ENCODE measurements around the gene SERPINE2.

Gene SERPINE2

GRCh38 chr2:224072541-224073188 lies 33.6 kb upstream of the SERPINE2 start:
- DNase-seq, result no peak
- no peaks in the 10 kb centered on the region for H3K27me3 ChIP-seq (replicated peaks)
- in situ Hi-C loops (cut with HindIII; ENCODE audit: low pct_ligation_motif_present, low sequenced_read_pairs), result no loop called here

GRCh38 chr2:224069172-224069571 lies 30.1 kb upstream of the SERPINE2 start:
- no peaks in the 10 kb centered on the region for H3K36me3 ChIP-seq (replicated peaks)
- DNase-seq, result no peak
- in situ Hi-C loops (cut with HindIII; ENCODE audit: low pct_ligation_motif_present, low sequenced_read_pairs), result no loop called here
- H3K27me3 ChIP-seq (replicated peaks), result no peaks in the 10 kb centered on the region
- no peak overlapping the region for H3K4me3 ChIP-seq (ENCODE audit: low read depth, low read length)
- no peak for TF ChIP-seq CTCF (IDR thresholded peaks at IDR 0.05; ENCODE audit: low read depth, low read length, missing control alignments)
- no peak overlapping the region for H3K27ac ChIP-seq

More at GRCh38 chr2:224072541-224073188, 33.6 kb upstream of the SERPINE2 start:
- TF ChIP-seq CTCF (IDR thresholded peaks at IDR 0.05; ENCODE audit: low read depth, low read length, missing control alignments), result peak; percentile 3
- Histone ChIP-seq H3K27ac (no peak overlapping the region), H3K36me3 (replicated peaks) (no peaks in the 10 kb centered on the region), H3K4me3 (ENCODE audit: low read depth, low read length) (no peak overlapping the region)

- in situ Hi-C loops (cut with HindIII; ENCODE audit: low pct_ligation_motif_present, low sequenced_read_pairs), result no loop called here
- H3K27me3 ChIP-seq (replicated peaks), result no peaks in the 10 kb centered on the region
- H3K36me3 ChIP-seq (replicated peaks), result no peaks in the 10 kb centered on the region
- no peak overlapping the region for H3K27ac ChIP-seq
- no peak overlapping the region for H3K4me3 ChIP-seq (ENCODE audit: low read depth, low read length)
- no peak for DNase-seq
- TF ChIP-seq CTCF (IDR thresholded peaks at IDR 0.05; ENCODE audit: low read depth, low read length, missing control alignments), result no peak
Measured at GRCh38 chr2:224063298-224063648, 24.2 kb upstream of the SERPINE2 start.

GRCh38 chr2:224062481-224063297 lies 23.6 kb upstream of the SERPINE2 start:
- DNase-seq, result no peak
- Histone ChIP-seq H3K27ac (no peak overlapping the region), H3K27me3 (replicated peaks) (no peaks in the 10 kb centered on the region), H3K4me3 (ENCODE audit: low read depth, low read length) (no peak overlapping the region), H3K36me3 (replicated peaks) (no peaks in the 10 kb centered on the region)
- in situ Hi-C loops (cut with HindIII; ENCODE audit: low pct_ligation_motif_present, low sequenced_read_pairs), result no loop called here
- no peak for TF ChIP-seq CTCF (IDR thresholded peaks at IDR 0.05; ENCODE audit: low read depth, low read length, missing control alignments)

- H3K27me3 ChIP-seq (replicated peaks), result no peaks in the 10 kb centered on the region
- in situ Hi-C loops (cut with HindIII; ENCODE audit: low pct_ligation_motif_present, low sequenced_read_pairs), result no loop called here
- TF ChIP-seq CTCF (IDR thresholded peaks at IDR 0.05; ENCODE audit: low read depth, low read length, missing control alignments), result no peak
- no peak for DNase-seq
- H3K27ac ChIP-seq, result no peak overlapping the region
- H3K4me3 ChIP-seq (ENCODE audit: low read depth, low read length), result no peak overlapping the region
- H3K36me3 ChIP-seq (replicated peaks), result no peaks in the 10 kb centered on the region
Measured at GRCh38 chr2:224060783-224061482, 21.8 kb upstream of the SERPINE2 start.
